Islet of Langerhans (tissue), 1 donor: ENCODE measurements around the gene GPR31.
"Not testable (repeated sequence)": the region's sequence is repeated elsewhere in the genome, so short reads cannot be mapped to it uniquely, and the experiment has no call there.

Experiments used
- FAIRE-seq: peaks from one replicate; lab custom pipeline; 2011; peaks lifted over from hg19 to GRCh38; lab: Jason Lieb, UNC

GPR31 gene, protein sequence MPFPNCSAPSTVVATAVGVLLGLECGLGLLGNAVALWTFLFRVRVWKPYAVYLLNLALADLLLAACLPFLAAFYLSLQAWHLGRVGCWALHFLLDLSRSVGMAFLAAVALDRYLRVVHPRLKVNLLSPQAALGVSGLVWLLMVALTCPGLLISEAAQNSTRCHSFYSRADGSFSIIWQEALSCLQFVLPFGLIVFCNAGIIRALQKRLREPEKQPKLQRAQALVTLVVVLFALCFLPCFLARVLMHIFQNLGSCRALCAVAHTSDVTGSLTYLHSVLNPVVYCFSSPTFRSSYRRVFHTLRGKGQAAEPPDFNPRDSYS

DNA sequence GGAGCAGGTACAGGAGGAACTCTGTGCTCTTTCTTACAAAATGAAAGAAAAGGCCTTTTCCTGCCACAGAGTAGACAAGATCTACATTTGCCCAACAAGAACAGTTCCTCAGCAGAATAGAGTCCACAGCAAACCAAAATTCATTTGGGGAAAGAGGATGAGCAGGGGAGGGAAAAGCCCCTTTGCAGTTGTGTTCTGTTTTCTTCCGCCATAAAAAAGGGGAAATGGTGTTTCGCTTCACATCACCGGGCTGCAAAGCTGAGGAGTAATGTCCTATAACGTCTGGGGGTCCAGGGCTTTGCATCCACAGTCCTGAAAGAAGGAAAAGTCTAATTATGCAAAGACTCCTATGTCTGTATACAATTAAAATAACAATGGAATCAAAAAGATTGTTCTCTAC is at the start of gene GPR31:
GPR31 (minus strand) TSS at position 118 of the 400 bp plus-strand sequence. CDS start 149 bp downstream, outside the sequence.
- FAIRE-seq = no peak

DNA sequence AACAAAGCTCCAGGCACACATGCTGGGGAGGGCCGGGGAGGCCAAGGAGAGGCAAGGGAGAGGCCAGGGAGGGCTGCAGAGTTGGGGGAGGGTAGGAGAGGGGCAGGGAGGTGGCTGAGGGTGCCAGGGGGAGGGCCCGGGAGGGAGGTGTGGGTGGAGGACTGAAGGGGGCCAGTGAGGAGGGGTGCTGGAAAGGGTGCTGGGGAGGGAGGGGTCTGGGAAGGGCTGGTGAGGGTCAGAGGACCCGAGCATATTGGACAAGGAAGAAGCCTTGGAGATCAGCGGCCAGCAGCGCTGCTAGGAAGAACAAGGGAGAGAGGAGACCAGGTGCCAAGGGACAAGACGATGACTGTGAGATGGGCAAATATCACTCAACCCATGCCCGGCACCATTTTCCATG is 49.7 kb upstream of the GPR31 start:
- no peak for FAIRE-seq

DNA sequence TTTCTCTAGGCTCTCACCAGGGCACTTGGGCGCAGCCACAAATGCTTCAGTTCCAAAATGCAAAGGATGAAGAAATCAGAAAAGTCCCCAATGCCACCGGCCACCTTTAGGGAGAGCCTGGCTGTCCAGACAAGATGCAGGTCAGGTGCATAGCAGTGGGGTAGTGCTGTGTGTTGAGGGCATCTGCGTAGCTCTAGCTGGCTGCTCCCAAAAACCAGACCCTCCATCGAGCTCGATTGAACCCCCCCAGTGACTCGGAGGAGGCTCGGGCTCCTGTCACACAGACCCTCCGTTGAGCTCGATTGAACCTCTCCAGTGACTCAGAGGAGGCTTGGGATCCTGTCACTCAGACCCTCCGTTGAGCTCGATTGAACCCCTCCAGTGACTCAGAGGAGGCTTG is 47.5 kb upstream of the GPR31 start:
- not testable (repeated sequence) for FAIRE-seq

DNA sequence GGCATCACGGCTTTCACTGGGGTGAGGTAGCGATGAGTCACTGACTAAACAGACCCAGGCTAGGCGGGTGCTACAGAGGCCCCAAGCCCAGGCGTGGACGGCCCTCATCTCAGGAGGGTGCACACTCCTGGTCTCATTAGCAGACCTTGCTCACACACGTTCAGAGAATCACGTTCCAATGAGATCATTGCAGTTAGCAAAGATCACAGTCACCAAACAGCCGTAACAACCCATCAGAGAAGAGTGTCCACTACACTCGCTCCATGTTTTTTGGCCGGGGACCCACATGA is 46.2 kb upstream of the GPR31 start:
- FAIRE-seq = not testable (repeated sequence)

DNA sequence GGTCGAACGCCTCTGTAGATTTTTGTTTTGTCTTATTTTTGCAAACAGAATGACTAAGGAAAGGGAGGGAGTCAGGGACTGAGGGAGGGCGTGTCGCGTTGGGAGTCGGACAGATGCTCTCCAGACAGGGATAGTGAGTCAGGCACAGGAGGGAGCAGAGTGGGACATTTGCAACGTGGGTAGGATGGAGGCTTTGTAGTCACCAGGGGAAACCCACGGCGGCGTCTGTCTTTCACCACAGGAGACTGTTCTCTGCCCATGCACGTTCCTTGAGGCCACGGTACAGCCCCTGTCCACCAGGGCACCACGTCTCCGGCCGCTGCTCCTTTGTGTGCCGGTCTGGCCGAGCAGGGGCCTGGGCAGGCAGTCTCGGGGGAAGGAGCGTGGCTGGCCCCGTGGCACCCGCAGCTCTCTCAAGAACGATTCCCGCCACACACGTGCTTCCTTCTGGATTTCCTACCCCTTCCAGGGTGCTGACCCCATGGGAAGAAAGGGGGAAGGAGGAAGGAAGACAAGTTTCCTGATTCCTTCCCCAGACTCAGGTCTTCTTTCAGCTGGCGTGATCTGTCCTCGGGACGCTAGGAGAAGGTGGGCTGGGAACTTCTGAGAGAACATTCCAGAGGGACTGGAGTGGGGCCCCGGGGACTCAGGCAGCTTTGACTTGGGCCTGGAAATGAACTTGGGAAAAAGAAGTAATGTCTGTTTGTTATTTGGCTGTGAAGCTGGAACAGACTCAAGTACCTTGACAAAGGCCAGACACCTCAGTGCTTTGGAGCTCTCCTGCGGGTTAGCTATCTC is 45.7 kb upstream of the GPR31 start:
- FAIRE-seq = not testable (repeated sequence)

DNA sequence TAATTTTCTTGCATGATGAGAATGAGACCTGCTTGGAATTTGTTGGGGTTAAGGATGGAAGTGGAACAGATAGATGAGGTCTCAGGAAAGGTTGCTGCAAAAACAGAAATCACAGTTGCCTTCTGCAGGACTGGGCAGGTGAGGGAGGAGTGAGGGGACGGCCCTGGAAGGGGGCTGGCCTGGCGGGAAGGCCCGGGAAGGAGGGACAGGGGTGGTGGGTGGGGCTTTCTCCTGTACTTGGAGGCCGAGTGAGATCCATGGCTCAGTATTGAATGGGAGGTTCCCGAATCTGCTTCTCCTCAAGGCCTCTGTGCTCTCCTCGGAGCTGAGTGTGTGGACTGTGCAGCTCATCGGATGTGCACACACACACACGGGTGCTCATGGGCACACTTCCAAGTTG is 44.8 kb upstream of the GPR31 start:
- not testable (repeated sequence) for FAIRE-seq

DNA sequence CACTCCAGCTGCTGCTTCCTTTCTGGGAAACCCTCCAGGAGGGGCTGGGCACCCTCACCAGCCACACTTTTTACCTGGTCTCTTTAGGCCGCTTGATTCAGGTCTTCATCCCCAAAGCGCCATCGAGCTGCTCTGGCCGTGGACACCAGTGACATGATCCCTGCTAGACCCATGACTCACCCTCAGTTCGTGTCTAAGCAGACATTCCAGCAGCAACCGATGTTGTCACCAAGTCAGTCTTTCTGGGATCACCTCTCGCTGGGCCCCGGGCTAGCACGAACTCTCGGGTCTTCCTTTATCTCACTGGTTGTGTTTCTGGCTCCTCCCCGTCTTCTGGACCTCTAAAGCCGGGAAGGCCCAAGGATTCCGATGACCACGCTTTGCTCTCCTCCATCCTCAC is 43.0 kb upstream of the GPR31 start:
- no peak for FAIRE-seq

DNA sequence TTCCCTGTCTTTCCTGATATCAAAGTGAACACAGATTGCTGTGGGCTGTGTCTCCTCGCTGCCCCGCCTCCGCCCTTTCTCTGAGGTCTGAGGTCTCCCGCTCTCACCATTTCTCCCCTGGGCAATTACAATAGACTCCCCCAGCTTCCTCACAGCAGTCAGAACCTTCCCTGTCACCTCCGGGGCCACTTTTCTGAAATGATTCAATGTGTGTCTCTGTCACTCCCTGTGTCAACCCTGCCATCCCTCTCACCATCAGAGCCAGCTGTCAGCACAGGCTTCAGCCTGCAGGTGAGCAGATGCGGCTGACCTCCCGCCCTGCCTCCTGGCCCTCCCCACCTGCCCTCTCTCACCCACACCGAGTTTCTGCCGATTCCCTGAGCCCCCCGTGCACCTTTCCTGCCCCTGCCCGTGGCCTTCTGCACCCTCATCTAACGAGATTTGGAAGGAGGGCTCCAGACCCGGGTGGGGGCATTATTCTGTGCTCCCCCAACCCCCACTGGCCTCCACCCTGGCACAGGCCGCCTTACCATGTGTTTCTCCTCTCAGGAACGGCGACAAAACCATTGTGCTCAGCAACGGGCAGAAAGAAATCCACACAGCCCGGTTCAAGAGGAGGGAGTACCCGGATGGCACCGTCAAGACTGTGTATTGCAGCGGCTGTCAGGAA is 38.3 kb upstream of the GPR31 start:
- not testable (repeated sequence) for FAIRE-seq

DNA sequence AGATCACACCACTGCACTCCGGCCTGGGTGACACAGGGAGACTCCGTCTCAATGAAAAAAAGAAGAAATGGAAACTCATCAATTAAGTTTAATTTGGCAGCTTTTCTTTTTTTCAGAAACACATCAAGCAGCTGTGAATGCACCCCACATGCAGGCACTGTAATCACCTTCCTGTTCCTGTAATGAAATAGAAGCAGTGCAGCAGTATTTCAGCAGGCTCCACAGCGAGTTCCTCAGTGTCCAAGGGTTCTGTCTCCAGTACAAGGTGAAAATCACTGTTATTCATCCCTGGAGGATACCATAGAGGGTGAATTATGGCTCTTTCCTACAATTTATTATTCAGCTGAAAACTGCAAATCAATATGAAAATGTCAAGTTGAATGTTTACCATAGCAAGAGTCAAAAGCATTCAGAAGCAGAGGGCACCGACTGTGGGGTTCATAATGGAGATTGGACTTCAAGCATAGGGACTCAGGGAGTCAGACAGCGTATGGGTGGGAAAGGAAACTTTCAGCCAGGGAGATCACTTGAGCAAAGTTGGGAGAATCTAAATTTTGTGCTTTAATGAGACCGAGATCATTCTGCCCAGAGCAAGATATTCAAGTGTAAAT is 35.8 kb upstream of the GPR31 start:
- not testable (repeated sequence) for FAIRE-seq

DNA sequence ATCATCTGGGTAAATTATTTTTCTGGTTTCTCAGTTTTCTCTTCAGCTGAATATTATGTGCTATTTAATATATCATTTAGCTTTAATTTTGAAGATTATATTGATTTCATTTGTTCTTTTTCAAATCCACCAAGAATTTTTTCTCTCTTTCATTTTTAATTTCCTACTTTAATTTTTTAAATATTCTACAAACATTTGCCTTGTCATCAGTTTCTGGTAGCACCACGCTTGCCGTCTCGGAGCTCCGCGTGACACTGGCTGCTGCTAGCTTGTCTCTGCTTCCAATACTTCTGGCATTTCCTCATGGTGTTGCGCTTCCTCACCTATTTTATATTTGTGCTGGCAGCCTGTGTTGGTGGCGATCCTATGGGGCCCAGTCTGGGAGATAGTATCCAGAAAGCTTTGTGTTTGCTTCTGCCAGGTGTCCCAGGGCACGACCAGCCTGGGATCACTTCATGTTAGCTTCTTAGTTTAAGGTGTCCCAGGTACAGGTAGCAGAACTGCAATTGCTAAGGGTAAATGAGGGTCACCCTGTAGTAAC is 33.3 kb upstream of the GPR31 start:
- FAIRE-seq = not testable (repeated sequence)

DNA sequence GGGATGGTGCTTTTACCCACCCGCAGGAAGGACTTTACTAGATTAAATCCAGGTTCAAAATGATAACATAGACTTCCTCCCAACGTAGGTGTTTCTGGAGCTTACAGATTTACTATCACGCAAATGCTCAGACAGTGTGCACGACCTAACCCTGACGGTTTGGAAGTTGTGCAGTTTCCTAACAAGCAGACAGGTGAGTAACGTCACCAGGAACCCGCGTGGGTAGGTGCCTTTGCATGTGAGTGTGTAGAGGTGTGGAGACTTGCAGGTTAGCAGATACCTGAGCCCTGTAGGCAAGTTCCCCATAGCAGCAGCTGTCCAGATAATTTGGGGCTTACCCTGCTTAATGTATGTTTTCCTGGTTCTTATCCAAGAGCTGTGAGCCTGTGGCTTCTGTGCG is 29.5 kb upstream of the GPR31 start:
- FAIRE-seq = not testable (repeated sequence)

DNA sequence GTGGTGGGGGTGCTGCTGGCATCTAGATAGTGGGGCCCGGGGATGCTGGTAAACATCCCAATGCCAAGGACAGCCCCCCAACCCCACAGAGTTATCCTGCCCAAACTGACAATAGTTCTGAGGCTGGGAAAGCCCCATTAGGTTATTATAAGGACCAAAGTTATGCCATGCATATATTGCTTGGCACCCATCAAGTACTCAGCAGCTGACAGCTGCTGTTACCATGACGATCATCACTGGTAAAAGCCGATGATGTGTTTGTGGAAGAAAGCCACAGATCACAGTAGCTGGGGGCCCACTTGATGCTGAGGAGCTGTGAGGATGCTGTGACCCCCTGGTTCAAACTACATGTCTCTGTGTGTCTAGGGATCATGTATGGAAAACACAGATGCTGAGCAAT is 27.3 kb upstream of the GPR31 start:
- not testable (repeated sequence) for FAIRE-seq

DNA sequence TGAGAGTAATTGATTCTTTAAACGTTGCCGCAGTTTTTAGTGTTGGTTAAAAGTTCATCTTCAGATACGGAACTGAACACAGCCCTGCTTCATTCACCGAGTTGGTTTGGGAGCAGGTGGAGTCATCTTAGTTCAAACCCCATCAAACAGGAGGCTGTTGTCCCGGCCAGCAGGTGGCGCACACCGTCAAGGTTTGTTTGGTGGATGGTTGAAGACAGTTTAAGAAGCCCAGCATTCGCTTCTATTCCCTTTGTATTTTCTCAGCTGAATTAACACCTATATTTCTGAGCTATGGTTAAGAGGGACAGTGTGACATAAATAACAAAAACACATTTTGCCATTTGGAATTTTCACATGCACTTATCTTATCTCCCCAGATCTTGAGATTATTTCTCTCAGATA is 25.1 kb upstream of the GPR31 start:
- peak; percentile 97 for FAIRE-seq

DNA sequence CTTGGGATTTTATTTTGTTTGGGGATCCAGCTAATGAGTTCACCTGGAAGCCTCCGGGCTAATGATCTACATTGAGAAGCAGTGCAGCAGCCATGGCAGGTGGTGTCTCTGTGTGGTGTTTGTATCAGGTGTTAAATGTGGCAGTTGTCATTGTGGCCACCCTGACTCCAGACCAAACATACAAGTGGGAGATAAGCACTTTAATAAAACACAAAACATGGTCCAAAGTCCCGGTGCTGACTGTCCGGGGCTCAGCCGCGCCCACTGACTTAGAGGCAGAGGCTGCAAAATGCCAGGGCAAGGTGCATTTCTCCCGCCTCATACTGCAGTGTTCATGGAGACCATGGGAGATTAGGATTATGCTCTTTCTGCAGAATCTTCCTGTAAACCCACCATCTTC is 23.6 kb upstream of the GPR31 start:
- not testable (repeated sequence) for FAIRE-seq

DNA sequence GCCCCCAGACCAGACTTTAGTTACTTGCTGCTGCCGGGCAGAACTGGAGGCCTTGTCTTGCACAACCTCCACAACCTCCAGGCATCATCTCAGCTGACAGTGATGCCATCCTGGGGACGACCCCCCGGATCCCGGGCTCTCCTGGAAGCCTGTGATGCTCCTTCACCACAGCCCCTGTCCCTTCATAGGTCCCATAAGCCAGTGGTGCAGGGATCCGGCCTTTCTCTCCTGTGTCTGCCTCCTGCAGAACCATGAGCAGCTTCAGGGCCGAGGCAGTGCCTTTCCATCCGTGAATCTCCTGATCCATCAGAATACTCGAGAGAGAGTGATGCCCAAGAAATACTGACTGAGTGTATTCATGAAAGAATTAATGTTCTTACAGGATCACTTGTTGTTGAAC is 22.3 kb upstream of the GPR31 start:
- FAIRE-seq = not testable (repeated sequence)

DNA sequence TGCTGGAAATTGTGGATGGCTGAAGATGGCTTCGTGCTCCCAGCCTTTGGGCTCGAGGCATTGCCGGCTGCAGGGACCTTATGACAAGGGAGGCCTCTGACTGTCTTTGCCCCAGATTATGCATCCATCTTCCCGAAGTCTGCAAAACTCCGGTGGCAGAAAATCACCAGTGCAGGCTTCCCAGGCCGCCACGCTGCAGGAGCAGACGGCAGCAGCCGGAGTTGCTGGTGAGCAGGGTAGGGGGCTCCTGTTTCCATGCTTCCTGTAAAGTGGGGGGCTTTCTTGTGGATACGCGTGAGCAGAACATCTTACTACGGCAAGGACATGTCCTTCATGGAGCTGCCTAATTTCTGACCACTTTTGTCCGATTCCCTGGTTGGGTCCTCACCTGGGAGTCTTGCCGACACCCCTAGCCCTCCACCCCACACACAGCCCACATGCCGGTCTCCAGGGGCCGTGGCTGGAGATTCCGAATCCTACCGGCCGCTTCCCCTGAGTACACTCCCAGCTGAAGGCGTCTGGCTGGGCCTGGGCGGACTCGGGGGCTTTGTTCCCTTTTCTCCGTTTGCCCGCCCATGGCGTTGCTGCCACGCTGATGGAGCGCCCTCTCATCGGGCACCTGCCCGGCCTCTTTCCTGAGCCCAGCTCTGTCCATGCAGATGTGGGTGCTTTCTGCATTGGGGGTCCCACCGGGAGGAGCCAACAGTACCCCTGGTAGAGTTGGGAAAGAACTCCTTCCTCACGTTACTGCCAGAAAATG is 21.3 kb upstream of the GPR31 start:
- not testable (repeated sequence) for FAIRE-seq

DNA sequence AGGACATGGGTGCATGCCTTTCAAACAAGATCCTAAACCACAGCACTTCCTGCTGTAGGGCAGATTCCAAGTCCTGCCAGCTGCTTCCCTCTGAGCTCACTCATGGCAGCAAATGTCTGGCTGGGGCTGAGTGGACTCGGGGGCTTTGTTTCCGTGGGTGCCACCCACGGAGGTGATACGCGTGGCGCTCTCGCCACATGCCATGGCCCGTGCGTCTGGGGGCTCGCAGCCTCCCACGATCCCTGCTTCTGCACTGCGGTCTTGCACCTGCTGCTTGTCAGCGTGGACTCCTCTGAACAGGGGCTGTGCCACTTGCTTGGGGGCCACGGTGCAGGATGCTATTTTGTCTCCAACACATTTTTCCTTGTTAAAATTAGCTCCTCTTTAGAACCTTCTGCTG is 19.5 kb upstream of the GPR31 start:
- not testable (repeated sequence) for FAIRE-seq

DNA sequence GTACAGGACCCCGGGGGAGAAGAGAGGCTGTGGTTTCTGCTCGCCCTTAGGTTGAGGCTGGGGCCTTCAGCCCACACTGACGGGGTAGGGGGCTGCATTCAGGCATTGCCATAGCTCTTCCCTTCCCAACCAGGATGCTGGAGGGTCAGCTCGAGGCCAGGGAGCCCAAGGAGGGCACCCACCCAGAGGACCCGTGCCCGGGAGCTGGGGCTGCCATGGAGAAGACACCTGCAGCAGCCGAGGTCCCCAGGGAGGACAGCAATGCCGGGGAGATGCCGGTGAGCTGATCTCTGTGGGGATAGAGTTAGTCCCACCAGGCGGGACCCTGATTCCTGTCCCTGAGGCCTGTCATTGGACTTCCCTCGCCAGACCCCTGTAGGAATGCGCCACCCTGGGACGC is 14.2 kb upstream of the GPR31 start:
- FAIRE-seq = not testable (repeated sequence)

DNA sequence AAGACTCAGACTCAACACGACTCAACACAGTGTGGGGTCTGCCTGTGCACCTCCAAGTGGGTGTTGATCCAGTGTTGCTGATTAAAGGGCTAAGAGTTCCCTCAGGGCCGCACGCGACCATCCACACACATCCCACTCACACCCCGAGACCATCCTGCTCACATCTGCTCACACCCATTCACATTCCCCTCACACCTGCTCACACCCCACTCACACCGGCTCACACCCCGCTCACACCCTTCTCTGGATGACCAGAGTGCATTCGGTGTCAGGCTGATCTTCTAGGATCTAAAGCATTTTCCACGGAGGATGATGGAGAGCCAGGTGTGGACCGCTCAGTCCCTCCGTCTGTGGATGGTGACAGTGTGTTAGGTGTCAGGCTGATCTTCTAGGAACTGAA is 13.5 kb upstream of the GPR31 start:
- not testable (repeated sequence) for FAIRE-seq

DNA sequence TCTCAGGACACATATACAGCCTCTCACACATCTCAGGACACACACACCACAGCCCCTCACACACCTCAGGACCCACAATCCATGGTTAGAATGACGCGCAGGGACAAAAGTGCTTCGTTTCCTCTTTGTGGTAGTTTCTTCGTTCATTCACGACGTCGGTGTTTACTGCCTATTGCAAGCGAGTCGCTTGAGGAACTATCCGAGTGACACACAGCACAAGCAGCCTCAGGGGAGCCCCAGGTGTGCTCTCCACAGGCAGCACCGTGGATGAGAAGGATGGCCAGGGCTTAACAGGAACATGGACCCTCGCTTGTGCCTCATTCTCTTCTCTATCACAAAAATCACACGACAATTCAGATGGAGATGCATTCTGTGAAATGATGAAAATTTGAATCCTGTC is 12.1 kb upstream of the GPR31 start:
- FAIRE-seq = not testable (repeated sequence)

DNA sequence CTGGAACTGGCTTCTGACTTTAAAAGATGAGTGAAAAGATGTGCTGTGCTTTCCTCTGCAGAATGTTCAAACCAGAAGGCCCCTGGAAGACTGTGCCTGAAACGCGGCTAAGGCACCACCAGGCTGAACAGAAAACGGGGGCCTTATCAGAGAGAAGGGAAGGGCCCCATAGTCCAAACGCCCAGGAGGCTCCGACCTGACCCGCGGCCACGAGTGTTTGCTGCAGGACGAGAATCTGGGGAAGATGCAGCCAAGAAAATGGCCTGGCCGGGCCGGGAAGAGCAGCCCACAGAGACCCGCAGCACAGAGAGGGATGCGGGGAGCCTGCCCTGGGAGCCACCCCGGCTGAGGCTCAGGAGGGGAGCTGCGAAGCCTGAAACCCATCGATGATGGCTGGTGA is 10.5 kb upstream of the GPR31 start:
- not testable (repeated sequence) for FAIRE-seq

DNA sequence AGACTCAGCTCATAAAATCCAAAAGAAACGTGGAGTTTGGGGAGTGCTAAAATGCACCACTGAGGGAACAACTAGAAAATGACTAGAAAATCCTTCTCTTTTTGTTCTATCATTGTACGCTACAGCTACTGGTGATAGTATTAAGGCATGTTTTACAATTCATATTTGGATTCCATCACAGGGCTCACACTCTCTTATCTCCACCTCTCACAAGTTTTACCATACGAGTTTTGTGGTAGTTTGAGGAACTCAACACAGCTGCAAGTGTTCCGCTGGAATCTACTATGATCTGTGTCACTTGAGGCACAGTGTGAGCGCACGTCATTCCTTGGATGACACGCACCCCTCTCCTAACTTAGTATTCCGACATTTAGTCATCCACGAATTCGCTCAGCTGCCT is 9.9 kb upstream of the GPR31 start:
- FAIRE-seq = not testable (repeated sequence)
